Placental epithelial cell (primary cell): ENCODE results near the gene ILF2. TPM values are rescaled to one million over a fixed set of nuclear protein-coding genes. Genes with fewer than 3 reads are reported as not detected.

Experiments
- small RNA-seq: library from RNA; depleted of rRNA; stranded (forward); fragments of <200 nt; gene quantifications from one replicate; pipeline ENCODE3, GENCODE V24; 2012
- total RNA-seq: library from RNA; depleted of rRNA; stranded (reverse); fragments of >200 nt; gene quantifications from 2 replicates; pipeline ENCODE4 v1.2.3, GENCODE V29; 2012

Gene ILF2
- total RNA-seq = 147 and 215 TPM in 2 replicates

DNA sequence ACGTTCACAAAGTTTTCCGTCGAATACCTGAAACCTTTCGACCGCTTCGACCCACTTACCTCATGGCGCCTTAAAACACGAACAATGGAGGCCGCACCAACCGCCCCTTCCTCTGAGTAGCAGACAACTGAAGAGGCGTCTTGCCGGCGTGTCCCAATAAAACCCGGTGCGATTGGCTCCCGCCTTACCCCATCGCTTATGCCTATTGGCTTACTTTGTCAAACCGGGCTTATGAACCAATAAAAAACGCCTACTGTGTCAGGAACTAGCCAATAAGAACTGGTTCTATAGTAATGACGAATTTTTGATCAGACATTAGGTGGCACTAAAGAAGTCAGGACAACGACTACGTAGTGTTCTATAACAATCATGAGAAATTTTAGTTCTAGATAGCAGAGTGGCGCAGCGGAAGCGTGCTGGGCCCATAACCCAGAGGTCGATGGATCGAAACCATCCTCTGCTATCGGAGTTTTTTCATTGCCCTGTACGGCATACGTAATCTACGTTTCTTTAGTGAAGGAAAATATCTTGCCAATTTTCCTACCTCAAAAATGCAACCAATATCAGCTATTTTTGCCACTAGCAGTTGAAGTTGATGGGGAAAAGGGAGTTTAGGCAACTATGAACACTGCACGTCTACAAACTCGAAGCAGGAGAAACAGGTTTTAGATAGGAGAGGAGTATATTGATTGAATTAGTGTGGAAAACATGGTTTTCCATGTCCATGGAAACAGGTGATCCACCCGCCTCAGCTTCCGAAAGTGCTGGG lies at the start of gene ILF2:
Gene ILF2 (minus strand): TSS at position 135 of the 769 bp plus-strand sequence. CDS start 71 bp downstream, at position 64.

DNA sequence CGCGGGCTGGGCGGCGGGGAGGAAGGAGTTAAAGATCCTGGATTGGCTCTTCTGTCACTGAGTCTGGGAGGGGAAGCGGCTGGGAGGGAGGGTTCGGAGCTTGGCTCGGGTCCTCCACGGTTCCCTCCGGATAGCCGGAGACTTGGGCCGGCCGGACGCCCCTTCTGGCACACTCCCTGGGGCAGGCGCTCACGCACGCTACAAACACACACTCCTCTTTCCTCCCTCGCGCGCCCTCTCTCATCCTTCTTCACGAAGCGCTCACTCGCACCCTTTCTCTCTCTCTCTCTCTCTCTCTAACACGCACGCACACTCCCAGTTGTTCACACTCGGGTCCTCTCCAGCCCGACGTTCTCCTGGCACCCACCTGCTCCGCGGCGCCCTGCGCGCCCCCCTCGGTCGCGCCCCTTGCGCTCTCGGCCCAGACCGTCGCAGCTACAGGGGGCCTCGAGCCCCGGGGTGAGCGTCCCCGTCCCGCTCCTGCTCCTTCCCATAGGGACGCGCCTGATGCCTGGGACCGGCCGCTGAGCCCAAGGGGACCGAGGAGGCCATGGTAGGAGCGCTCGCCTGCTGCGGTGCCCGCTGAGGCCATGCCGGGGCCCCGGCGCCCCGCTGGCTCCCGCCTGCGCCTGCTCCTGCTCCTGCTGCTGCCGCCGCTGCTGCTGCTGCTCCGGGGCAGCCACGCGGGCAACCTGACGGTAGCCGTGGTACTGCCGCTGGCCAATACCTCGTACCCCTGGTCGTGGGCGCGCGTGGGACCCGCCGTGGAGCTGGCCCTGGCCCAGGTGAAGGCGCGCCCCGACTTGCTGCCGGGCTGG lies 7.9 kb upstream of the ILF2 start, which contains the start of gene NPR1:
Gene NPR1 (plus strand): TSS at position 170 of the 818 bp plus-strand sequence. CDS start 421 bp downstream, at position 591.

DNA sequence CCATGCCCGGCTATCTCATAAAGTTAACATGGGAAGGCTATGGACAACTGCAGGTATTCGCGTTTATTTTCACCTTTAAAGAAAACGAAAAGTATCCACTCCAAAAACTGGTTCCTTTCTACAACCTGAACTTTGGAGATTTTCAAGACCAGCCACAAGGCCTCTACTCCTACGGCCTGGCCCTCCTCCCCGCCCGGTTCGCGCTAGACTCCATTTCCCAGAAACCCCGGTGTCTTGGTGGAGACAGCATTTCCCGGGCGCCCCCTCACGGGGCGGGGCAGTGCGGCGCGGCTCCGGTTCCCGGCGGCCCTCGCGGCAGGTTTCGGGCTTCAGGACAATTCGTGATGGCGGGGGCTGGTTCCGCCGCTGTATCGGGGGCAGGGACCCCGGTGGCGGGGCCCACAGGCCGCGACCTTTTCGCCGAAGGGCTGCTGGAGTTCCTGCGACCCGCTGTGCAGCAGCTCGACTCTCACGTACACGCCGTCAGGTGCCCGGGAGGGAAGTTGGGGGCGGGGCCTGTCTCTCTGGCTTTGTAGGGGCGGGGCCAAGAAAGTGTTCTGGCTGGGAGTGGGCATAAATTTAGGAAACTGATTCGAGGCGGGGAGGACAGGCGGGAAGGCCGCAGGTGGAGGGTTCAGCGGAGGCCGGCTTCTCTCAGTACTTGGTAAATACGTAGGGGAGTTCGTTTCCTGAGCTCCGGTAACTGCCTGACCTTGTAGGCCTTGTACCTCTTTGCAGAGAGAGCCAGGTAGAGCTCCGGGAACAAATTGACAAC lies 12.2 kb downstream of the ILF2 start, which contains the start of gene SNAPIN:
Gene SNAPIN (plus strand): TSS at position 304 of the 775 bp plus-strand sequence. CDS start 41 bp downstream, at position 345.

DNA sequence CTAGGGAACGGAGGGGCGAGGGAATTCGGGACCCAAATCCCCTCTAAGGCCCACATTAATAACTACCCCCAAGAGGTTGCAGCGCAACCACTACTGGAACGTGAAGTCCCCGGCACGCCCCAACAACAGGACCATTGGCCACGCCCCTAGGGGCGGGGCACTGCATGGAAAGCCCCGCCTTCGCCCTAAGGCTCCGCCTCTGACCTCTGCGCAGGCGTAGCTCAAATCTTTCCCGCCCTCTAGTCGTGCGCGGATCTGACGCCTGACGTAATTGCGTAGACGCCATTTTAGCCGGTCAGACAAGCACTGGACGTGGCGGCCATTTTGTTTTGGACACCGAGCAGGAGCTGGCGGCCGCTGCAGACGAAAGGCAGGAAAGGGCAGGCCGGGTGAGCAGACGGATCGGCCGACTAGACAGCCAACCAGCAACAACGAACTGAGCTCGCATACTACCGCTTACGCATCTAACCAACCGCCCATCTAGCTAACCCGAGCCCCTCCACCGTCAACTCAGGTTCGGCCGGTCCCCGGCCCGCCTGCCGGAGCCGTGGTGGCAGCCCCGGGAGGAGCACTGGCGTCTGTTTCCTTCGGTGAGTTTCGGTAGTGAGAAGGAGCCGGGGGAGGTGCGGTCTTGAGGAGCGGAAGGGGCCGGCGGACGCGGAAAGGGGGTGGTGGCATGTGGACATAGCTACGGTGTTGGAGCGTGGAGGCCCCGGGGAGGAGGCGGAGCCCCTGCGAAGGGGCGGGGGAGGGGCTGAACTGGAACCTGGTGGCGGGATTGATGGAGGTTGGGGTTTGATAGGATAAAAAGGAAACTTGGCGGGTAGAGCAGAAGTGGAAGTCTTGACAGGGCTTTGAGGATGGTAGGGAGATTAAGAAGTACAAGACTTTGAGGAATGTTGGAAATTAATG lies 36.8 kb downstream of the ILF2 start, which contains the start of gene CHTOP:
Gene CHTOP (plus strand): TSS at position 313 of the 912 bp plus-strand sequence. CDS start 2,523 bp downstream, outside the sequence.

DNA sequence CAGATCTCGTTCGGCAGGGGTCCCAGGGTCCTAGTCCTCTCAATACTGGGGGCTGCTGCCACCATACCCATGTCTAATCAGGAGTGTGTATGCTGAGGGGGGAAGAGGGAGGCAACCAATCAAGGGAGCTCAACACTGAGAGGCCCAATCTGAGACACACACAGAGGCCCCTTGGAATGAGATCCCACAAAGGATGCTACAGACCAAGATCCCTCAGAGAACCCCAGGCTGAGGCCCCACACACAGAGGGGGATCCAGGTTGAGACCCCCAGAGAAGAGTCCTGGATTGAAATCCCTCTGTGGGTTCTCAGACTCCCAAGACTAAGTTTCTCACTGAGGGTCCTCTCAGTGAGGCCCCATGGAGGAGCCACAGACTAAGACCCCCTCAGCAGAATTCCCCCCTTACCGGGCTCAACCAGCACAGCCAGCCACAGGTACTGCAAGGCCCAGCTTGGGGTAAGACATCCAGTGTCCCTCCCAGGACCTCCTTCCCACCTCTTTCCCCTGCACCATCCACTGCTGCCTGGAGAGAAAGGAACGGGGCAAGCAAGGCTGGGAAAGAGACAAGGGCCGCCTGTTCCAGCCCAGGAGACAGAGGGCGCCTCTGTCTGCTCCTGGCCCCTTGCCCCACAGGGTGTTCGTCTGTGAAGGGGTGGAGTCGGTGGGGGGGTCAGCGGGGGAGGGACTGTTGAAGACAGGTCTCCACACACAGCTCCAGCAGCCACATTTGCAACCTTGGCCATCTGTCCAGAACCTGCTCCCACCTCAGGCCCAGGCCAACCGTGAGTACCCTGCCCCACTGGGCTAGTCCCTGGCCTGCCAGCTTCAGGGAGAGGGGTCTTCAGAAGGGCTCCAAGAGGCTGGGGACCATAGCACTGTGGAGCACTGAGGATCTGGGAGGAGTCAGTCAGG lies 42.8 kb downstream of the ILF2 start, which contains the start of gene S100A1:
Gene S100A1 (plus strand): TSS at position 720 of the 912 bp plus-strand sequence. CDS start 2,088 bp downstream, outside the sequence.

DNA sequence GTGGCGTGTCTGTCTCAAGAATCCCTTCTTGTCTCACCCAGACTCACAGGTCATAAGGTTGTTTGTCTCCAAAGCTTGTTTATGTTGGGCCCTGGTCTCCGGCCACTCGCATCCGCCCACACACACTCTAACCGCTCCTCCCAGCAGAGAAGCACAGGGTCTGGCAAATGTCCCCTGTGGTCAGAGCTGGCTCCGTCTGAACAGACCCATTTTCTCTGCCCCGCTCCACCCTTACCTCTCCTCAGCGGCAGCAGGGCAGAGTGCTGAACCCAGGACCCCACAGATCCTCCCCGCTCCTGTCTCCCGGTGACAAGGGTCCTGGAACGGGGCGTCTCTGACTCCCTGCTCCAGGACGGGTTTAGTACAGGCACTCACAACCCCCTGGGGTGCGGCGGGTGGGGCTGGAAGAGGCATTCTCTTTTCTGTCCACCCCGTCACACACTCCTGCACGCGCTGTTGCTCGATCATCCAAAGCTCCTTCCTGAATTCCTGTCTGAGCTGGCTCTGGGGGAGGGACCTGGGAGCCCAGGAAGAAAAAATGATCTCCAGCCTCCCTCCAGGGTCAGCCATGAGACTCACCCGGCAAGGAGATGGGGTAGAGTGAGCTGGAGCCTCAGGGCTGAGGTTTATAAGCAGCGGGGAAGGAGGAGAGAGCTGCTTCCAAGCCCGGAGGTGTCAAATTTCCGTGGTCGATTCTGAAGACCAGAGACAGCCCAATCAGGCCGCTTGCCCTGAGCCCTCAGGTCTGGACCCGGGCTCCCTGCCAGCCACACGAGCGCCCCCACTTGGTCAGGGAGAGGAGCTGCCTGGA lies 43.7 kb downstream of the ILF2 start, which contains the start of gene S100A13:
Gene S100A13 (minus strand): TSS at position 602 of the 811 bp plus-strand sequence. CDS start 1,033 bp downstream, outside the sequence.

DNA sequence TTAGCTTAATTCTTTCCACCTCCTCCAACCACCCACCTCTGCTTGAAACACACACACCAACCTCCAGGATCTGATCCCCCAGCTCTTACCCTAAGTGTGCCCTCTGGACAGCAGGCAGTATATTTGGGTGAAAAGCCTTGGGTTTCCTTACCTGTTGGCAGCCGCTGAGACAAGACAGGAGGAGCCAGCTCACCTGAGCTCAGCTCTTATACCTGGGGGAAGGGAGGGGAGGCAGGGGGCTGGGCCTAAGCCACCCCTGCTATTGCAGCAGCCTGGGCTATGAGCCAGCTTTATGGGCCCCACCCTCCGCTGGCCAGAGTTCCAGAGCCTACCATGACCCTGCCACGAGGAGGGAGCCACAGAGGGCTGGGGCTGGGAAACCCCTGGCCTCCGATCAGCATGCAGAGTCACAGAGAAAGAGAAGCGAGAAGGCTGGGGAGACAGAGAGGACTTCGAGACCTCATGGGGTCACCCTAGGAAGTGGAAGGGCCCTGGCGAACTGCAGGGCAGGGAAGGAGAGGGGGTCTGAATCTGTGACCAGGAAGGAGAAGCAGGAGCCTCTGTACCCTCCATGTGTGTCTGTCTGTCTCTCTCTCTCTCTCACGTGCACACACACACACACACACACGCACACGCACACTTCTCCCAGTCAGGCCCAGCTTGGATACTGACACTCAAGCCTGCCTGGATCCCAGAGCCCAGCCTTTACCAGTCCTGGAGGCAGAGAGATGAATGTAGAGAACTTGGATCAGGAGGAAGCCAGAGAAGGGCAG lies 54.5 kb downstream of the ILF2 start, which contains the start of gene S100A14:
Gene S100A14 (minus strand): TSS at position 182 of the 773 bp plus-strand sequence. CDS start 467 bp downstream, outside the sequence.

DNA sequence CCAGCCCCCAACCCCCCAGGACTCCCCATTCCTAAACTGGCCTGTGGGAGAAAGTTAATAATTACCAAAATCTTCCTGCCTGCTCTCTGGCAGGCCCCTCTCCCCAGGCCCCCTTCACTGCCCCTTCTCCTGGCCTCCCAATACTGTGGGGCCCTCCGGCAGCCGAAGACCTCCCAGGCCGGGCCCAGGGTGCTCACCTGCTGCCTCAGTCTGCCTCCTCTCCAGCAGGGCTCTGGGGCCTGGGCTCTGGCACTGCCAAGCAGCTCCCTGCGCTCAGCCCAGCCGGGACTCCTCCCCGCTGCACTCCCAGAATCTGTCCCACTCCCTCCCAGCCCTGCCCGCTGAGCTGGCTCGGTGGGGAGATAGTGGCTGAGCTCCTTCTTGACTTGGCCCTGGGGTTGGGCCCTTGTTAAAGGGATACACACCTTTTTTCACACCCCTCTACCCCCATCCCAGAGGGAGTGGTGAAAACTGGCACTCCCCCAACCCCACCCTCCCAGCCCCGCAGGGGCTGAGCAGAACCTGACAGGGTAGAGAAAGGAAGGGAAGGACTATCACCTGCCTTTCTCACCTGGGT lies 58.0 kb downstream of the ILF2 start, which contains the start of gene S100A16:
Gene S100A16 (minus strand): TSS at position 383 of the 577 bp plus-strand sequence. CDS start 4,986 bp downstream, outside the sequence.

Small RNAs within 50 kb of the gene (small RNA-seq; reads per million reads assigned to genes)
- not detected for gene MIR8083
- gene RN7SL372P = not detected

Other genes with a start within 250 kb of the ILF2 start
- not detected in 2 replicates for gene S100A7, start 210.3 kb downstream of the ILF2 start, total RNA-seq
- 902 and 2,842 TPM in 2 replicates for gene S100A6, start 135.0 kb downstream of the ILF2 start, total RNA-seq
- not detected in 2 replicates for gene S100A5, start 130.1 kb downstream of the ILF2 start, total RNA-seq
- 178 and 253 TPM in 2 replicates for gene S100A4, start 125.2 kb downstream of the ILF2 start, total RNA-seq
- gene S100A3, start 121.7 kb downstream of the ILF2 start, total RNA-seq = 13.0 and 31.2 TPM in 2 replicates
- gene S100A2, start 105.1 kb downstream of the ILF2 start, total RNA-seq = 5.2 and 8.2 TPM in 2 replicates
- gene S100A16, start 57.9 kb downstream of the ILF2 start, total RNA-seq = 266 and 918 TPM in 2 replicates
- 207 and 362 TPM in 2 replicates for gene S100A14, start 54.7 kb downstream of the ILF2 start, total RNA-seq
- gene S100A13, start 43.5 kb downstream of the ILF2 start, total RNA-seq = 89.6 and 125 TPM in 2 replicates
- 0.39 TPM in 1 of 2 replicates, not detected in the other for gene S100A1, start 42.6 kb downstream of the ILF2 start, total RNA-seq
- gene CHTOP, start 36.9 kb downstream of the ILF2 start, total RNA-seq = 44.0 and 49.0 TPM in 2 replicates
- gene SNAPIN, start 12.3 kb downstream of the ILF2 start, total RNA-seq = 44.8 and 69.8 TPM in 2 replicates
- 0.22 and 0.39 TPM in 2 replicates for gene NPR1, start 7.7 kb upstream of the ILF2 start, total RNA-seq
- 44.8 and 45.4 TPM in 2 replicates for gene INTS3, start 57.1 kb upstream of the ILF2 start, total RNA-seq
- gene SLC27A3, start 104.4 kb upstream of the ILF2 start, total RNA-seq = 23.9 and 24.5 TPM in 2 replicates